Fibroblast of skin of left biceps (primary cell): ENCODE measurements around the gene SPINK4.

Experiments
- DNase-seq, 2 experiments: peaks; one replicate each; pipeline ENCODE4 v3.0.0-alpha.2; 2013; ENCODE audit warnings: low read depth in 2 of 2

Gene SPINK4

GRCh38 chr9:33239921-33240320 is at the start of gene SPINK4:
SPINK4 (plus strand) TSS chr9:33240167; CDS start chr9:33240209, 42 bp downstream.
- DNase-seq = no peak

GRCh38 chr9:33192493-33193255 is 47.3 kb upstream of the SPINK4 start:
- no peak for DNase-seq

- no peak for DNase-seq
Measured at GRCh38 chr9:33193818-33194217, 46.1 kb upstream of the SPINK4 start.

GRCh38 chr9:33196736-33197135 is 43.2 kb upstream of the SPINK4 start:
- DNase-seq = no peak

GRCh38 chr9:33197279-33198152 is 42.5 kb upstream of the SPINK4 start:
- DNase-seq = no peak

- no peak for DNase-seq
Measured at GRCh38 chr9:33198165-33198564, 41.8 kb upstream of the SPINK4 start.

- no peak for DNase-seq
Measured at GRCh38 chr9:33202018-33202417, 37.9 kb upstream of the SPINK4 start.

GRCh38 chr9:33202552-33203201 is 37.3 kb upstream of the SPINK4 start:
- DNase-seq = peak; percentile 68 to 69

- DNase-seq = no peak
Measured at GRCh38 chr9:33209394-33209793, 30.6 kb upstream of the SPINK4 start.

GRCh38 chr9:33210006-33210715 is 29.8 kb upstream of the SPINK4 start:
- DNase-seq = no peak

GRCh38 chr9:33211695-33212393 is 28.1 kb upstream of the SPINK4 start:
- no peak for DNase-seq

- DNase-seq = no peak
Measured at GRCh38 chr9:33220681-33221567, 19.0 kb upstream of the SPINK4 start.

GRCh38 chr9:33221568-33221884 is 18.4 kb upstream of the SPINK4 start:
- DNase-seq = no peak

- DNase-seq = no peak
Measured at GRCh38 chr9:33222031-33222430, 17.9 kb upstream of the SPINK4 start.

GRCh38 chr9:33223696-33224095 is 16.3 kb upstream of the SPINK4 start:
- no peak for DNase-seq

- peak; percentile 56 to 57 for DNase-seq
Measured at GRCh38 chr9:33225319-33226147, 14.4 kb upstream of the SPINK4 start.

GRCh38 chr9:33227008-33227398 is 13.0 kb upstream of the SPINK4 start:
- DNase-seq = no peak

GRCh38 chr9:33227741-33228140 is 12.2 kb upstream of the SPINK4 start:
- DNase-seq = no peak

GRCh38 chr9:33228606-33229005 is 11.4 kb upstream of the SPINK4 start:
- DNase-seq = no peak
